ENCODE results near the gene RALBP1.

RALBP1 gene

GRCh38 chr18:9547782-9548181, 72.5 kb downstream of the RALBP1 start:
- DNase-seq (ENCODE audit: low read depth in 2 of 2), result no peak

GRCh38 chr18:9549405-9549804, 74.1 kb downstream of the RALBP1 start:
- DNase-seq (ENCODE audit: low read depth in 2 of 2), result no peak

GRCh38 chr18:9550429-9550828, 75.1 kb downstream of the RALBP1 start:
- DNase-seq (ENCODE audit: low read depth in 2 of 2), result no peak

- DNase-seq (ENCODE audit: low read depth in 2 of 2), result no peak
Measured at GRCh38 chr18:9552191-9552590, 76.9 kb downstream of the RALBP1 start.

- no peak for DNase-seq (ENCODE audit: low read depth in 2 of 2)
Measured at GRCh38 chr18:9552616-9553015, 77.3 kb downstream of the RALBP1 start.

- DNase-seq (ENCODE audit: low read depth in 2 of 2), result no peak
Measured at GRCh38 chr18:9557250-9557943, 82.1 kb downstream of the RALBP1 start.

GRCh38 chr18:9558387-9559064, 83.2 kb downstream of the RALBP1 start:
- DNase-seq (ENCODE audit: low read depth in 2 of 2), result no peak

GRCh38 chr18:9559253-9559652, 83.9 kb downstream of the RALBP1 start:
- DNase-seq (ENCODE audit: low read depth in 2 of 2), result no peak

GRCh38 chr18:9561759-9562158, 86.4 kb downstream of the RALBP1 start:
- no peak for DNase-seq (ENCODE audit: low read depth in 2 of 2)

GRCh38 chr18:9562584-9562983, 87.3 kb downstream of the RALBP1 start:
- no peak for DNase-seq (ENCODE audit: low read depth in 2 of 2)

GRCh38 chr18:9563331-9563730, 88.0 kb downstream of the RALBP1 start:
- no peak for DNase-seq (ENCODE audit: low read depth in 2 of 2)

GRCh38 chr18:9565407-9565806, 90.1 kb downstream of the RALBP1 start:
- no peak for DNase-seq (ENCODE audit: low read depth in 2 of 2)

GRCh38 chr18:9568186-9568585, 92.9 kb downstream of the RALBP1 start:
- DNase-seq (ENCODE audit: low read depth in 2 of 2), result no peak

- no peak for DNase-seq (ENCODE audit: low read depth in 2 of 2)
Measured at GRCh38 chr18:9569178-9569577, 93.9 kb downstream of the RALBP1 start.

GRCh38 chr18:9570255-9570654, 94.9 kb downstream of the RALBP1 start:
- DNase-seq (ENCODE audit: low read depth in 2 of 2), result no peak

- no peak for DNase-seq (ENCODE audit: low read depth in 2 of 2)
Measured at GRCh38 chr18:9571546-9571945, 96.2 kb downstream of the RALBP1 start.

- no peak for DNase-seq (ENCODE audit: low read depth in 2 of 2)
Measured at GRCh38 chr18:9574473-9575115, 99.3 kb downstream of the RALBP1 start.

GRCh38 chr18:9575558-9575957, 100.2 kb downstream of the RALBP1 start:
- no peak for DNase-seq (ENCODE audit: low read depth in 2 of 2)

GRCh38 chr18:9577361-9577760, 102.0 kb downstream of the RALBP1 start:
- no peak for DNase-seq (ENCODE audit: low read depth in 2 of 2)

GRCh38 chr18:9578306-9578705, 103.0 kb downstream of the RALBP1 start:
- DNase-seq (ENCODE audit: low read depth in 2 of 2), result no peak

- DNase-seq (ENCODE audit: low read depth in 2 of 2), result no peak
Measured at GRCh38 chr18:9581667-9582066, 106.4 kb downstream of the RALBP1 start.

GRCh38 chr18:9586814-9587213, 111.5 kb downstream of the RALBP1 start:
- DNase-seq (ENCODE audit: low read depth in 2 of 2), result no peak
